ENCODE data around the gene EIF2D. TPM values are rescaled to one million over a fixed set of nuclear protein-coding genes. Genes with fewer than 3 reads are reported as not detected.

Gene EIF2D
- total RNA-seq, 1 donor from 2014 or later = 52.8 TPM

- DNase-seq (ENCODE audit: low read depth) = peak; percentile 53
These were observed 61.8 kb downstream of the EIF2D start for GRCh38 chr1:206550446-206550845.

- DNase-seq (ENCODE audit: low read depth) = no peak
These were observed 65.2 kb downstream of the EIF2D start for GRCh38 chr1:206547104-206547503.

- DNase-seq (ENCODE audit: low read depth) = no peak
These were observed 66.9 kb downstream of the EIF2D start for GRCh38 chr1:206545351-206545750.

GRCh38 chr1:206544562-206545257 lies 67.6 kb downstream of the EIF2D start:
- DNase-seq (ENCODE audit: low read depth) = no peak

Other genes starting within 250 kb of the EIF2D start
- gene IKBKE, start 142.0 kb downstream of the EIF2D start, total RNA-seq = 13.6 and 19.6 TPM in 2 replicates
- 0.35 and 0.52 TPM in 2 replicates for gene RASSF5, start 104.9 kb downstream of the EIF2D start, total RNA-seq
- gene DYRK3, start 23.1 kb upstream of the EIF2D start, total RNA-seq = 13.5 and 15.6 TPM in 2 replicates
- gene MAPKAPK2, start 72.4 kb upstream of the EIF2D start, total RNA-seq = 35.3 and 85.1 TPM in 2 replicates
- gene IL19, start 158.3 kb upstream of the EIF2D start, total RNA-seq = not detected in 2 replicates
- gene IL10, start 160.0 kb upstream of the EIF2D start, total RNA-seq = not detected in 2 replicates